Measurements from ENCODE around the gene ASCC1.

GRCh38 chr10:72229261-72230251 lies 13.5 kb upstream of the ASCC1 start:
- TF ChIP-seq EZH2 (IDR thresholded peaks at IDR 0.05; ENCODE audit: insufficient read depth, poor library complexity, severe bottlenecking) (no peak), EZH2phosphoT487 (IDR thresholded peaks at IDR 0.05; ENCODE audit: insufficient read depth, low read depth) (no peak)

Data from GM23248 (cell line).